Measurements from ENCODE around the gene BMI1.

Gene BMI1

GRCh38 chr10:22315455-22316285, 5.2 kb upstream of the BMI1 start (continued):
- TF ChIP-seq, protein P1, sequence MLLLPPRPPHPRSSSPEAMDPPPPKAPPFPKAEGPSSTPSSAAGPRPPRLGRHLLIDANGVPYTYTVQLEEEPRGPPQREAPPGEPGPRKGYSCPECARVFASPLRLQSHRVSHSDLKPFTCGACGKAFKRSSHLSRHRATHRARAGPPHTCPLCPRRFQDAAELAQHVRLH (tag by site-specific recombination; IDR thresholded peaks at IDR 0.05) = no peak
- no peak for TF ChIP-seq ZNF561 (tag by site-specific recombination; IDR thresholded peaks at IDR 0.05; ENCODE audit: borderline replicate concordance)
- peak; percentile 71 for TF ChIP-seq ZNF600 (tag by site-specific recombination; IDR thresholded peaks at IDR 0.05)
- TF ChIP-seq ZNF362 (tag by site-specific recombination; IDR thresholded peaks at IDR 0.05) = peak; percentile 88
- no peak for TF ChIP-seq ZNF521 (tag by site-specific recombination; IDR thresholded peaks at IDR 0.05)
- TF ChIP-seq ZNF280D (tag by site-specific recombination; IDR thresholded peaks at IDR 0.05) = no peak
- TF ChIP-seq ZNF610 (tag by site-specific recombination; IDR thresholded peaks at IDR 0.05; ENCODE audit: borderline replicate concordance) = no peak
- TF ChIP-seq, protein P2, sequence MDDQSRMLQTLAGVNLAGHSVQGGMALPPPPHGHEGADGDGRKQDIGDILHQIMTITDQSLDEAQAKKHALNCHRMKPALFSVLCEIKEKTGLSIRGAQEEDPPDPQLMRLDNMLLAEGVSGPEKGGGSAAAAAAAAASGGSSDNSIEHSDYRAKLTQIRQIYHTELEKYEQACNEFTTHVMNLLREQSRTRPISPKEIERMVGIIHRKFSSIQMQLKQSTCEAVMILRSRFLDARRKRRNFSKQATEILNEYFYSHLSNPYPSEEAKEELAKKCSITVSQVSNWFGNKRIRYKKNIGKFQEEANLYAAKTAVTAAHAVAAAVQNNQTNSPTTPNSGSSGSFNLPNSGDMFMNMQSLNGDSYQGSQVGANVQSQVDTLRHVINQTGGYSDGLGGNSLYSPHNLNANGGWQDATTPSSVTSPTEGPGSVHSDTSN (CRISPR knock-in tag; IDR thresholded peaks at IDR 0.05) = no peak
- TF ChIP-seq ZBTB21 (tag by site-specific recombination; IDR thresholded peaks at IDR 0.05) = 0 out of 2 replicates have a peak, but pooled peaks have one; percentile 32
- no peak for TF ChIP-seq PRDM2 (tag by site-specific recombination; IDR thresholded peaks at IDR 0.05; ENCODE audit: borderline replicate concordance)
- no peak for TF ChIP-seq ZNF629 (tag by site-specific recombination; IDR thresholded peaks at IDR 0.05)
- TF ChIP-seq ZNF843 (tag by site-specific recombination; IDR thresholded peaks at IDR 0.05) = no peak
- TF ChIP-seq, protein P3, sequence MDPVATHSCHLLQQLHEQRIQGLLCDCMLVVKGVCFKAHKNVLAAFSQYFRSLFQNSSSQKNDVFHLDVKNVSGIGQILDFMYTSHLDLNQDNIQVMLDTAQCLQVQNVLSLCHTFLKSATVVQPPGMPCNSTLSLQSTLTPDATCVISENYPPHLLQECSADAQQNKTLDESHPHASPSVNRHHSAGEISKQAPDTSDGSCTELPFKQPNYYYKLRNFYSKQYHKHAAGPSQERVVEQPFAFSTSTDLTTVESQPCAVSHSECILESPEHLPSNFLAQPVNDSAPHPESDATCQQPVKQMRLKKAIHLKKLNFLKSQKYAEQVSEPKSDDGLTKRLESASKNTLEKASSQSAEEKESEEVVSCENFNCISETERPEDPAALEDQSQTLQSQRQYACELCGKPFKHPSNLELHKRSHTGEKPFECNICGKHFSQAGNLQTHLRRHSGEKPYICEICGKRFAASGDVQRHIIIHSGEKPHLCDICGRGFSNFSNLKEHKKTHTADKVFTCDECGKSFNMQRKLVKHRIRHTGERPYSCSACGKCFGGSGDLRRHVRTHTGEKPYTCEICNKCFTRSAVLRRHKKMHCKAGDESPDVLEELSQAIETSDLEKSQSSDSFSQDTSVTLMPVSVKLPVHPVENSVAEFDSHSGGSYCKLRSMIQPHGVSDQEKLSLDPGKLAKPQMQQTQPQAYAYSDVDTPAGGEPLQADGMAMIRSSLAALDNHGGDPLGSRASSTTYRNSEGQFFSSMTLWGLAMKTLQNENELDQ (tag by site-specific recombination; IDR thresholded peaks at IDR 0.05; ENCODE audit: low read depth) = no peak
- TF ChIP-seq ZFHX2 (tag by site-specific recombination; conservative IDR thresholded peaks at IDR 0.05) = peak; percentile 86
- no peak for TF ChIP-seq MEIS1 (CRISPR knock-in tag; IDR thresholded peaks at IDR 0.05; ENCODE audit: borderline replicate concordance)
- TF ChIP-seq ZNF529 (tag by site-specific recombination; IDR thresholded peaks at IDR 0.05; ENCODE audit: insufficient replicate concordance) = no peak
- TF ChIP-seq ZNF560 (tag by site-specific recombination; IDR thresholded peaks at IDR 0.05; ENCODE audit: borderline replicate concordance) = no peak
- TF ChIP-seq ZSCAN30 (tag by site-specific recombination; IDR thresholded peaks at IDR 0.05) = 0 out of 2 replicates have a peak, but pooled peaks have one; percentile 40
- no peak for TF ChIP-seq ZBTB44 (tag by site-specific recombination; IDR thresholded peaks at IDR 0.05)
- no peak for TF ChIP-seq INSM2 (tag by site-specific recombination; IDR thresholded peaks at IDR 0.05)
